SK-N-SH treated with all-trans-retinoic acid at 6 μM for 48 hours (cell line): Measurements from ENCODE around the gene SEL1L3.

Experiments used
- BACH2 ChIP-seq: fragments of 250-450 bp; sonication (Bioruptor Pico); IDR thresholded peaks from 2 replicates; pipeline ENCODE4 v1.9.0; 2021; ENCODE audit warnings: mild to moderate bottlenecking, borderline replicate concordance
- CSDC2 ChIP-seq: fragments of 250-450 bp; sonication (Bioruptor Pico); IDR thresholded peaks from 2 replicates; pipeline ENCODE4 v1.5.0; 2020; ENCODE audit warnings: mild to moderate bottlenecking, moderate library complexity
- OSR1 ChIP-seq: fragments of 250-450 bp; sonication (Bioruptor Pico); IDR thresholded peaks from 2 replicates; pipeline ENCODE4 v1.8.0; 2022; ENCODE audit warnings: moderate library complexity, mild to moderate bottlenecking, inconsistent platforms
- POU6F1 ChIP-seq: fragments of 250-450 bp; sonication (Bioruptor Pico); IDR thresholded peaks from 2 replicates; pipeline ENCODE4 v1.8.0; 2021; ENCODE audit warnings: low read depth, mild to moderate bottlenecking, moderate library complexity, borderline replicate concordance
- RARB ChIP-seq: fragments of 250-450 bp; sonication (Bioruptor Pico); IDR thresholded peaks from 2 replicates; pipeline ENCODE4 v1.8.0; 2021; ENCODE audit warnings: mild to moderate bottlenecking, moderate library complexity
- ZC3H10 ChIP-seq: fragments of 250-450 bp; sonication (Bioruptor Pico); IDR thresholded peaks from 2 replicates; pipeline ENCODE4 v1.5.1; 2021; ENCODE audit warnings: mild to moderate bottlenecking, moderate library complexity
- ZNF8 ChIP-seq: fragments of 450-650 bp; formaldehyde crosslinking; IDR thresholded peaks from 2 replicates; pipeline ENCODE4 v1.5.0; 2020; ENCODE audit warnings: mild to moderate bottlenecking, moderate library complexity

DNA sequence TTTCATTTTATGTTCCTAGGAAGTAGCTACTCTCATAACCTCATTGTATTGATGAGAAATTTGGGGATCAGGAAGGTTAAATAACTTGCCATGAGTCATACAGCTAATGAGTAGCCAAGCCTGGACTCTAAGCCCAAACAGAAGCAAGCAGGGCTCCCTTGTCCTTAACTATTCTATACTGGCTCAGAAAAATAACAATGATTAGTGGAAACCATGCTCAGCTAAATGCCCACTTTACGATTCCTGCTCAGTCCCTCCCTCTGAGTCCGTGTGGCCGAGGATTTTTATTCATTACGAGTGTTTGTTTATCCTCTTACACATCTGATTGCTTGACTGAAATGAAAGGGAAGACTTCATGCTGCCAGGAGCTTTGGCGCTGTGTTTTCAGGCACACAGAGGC is 106.3 kb downstream of the SEL1L3 start:
- TF ChIP-seq OSR1 (CRISPR knock-in tag) (no peak), POU6F1 (CRISPR knock-in tag) (no peak), CSDC2 (no peak), ZC3H10 (CRISPR knock-in tag) (no peak), RARB (CRISPR knock-in tag) (no peak), ZNF8 (no peak), BACH2 (no peak)
